GM23248 (cell line): ENCODE measurements around the gene CDH13. TPM values are rescaled to one million over a fixed set of nuclear protein-coding genes. Genes with fewer than 3 reads are reported as not detected.

Source experiments
- DNase-seq: peaks from one replicate; pipeline ENCODE4 v3.0.0-alpha.2; 2015
- H2AFZ ChIP-seq: fragments of 200-600 bp; sonication (generic); 2 replicates; pipeline ENCODE4 v1.6.1; 2016; ENCODE audit warnings: antibody characterized with exemption
- H3F3A ChIP-seq: fragments of 200-600 bp; sonication (generic); 2 replicates; pipeline ENCODE4 v1.6.1; 2016; ENCODE audit warnings: mild to moderate bottlenecking, antibody characterized with exemption, mixed run types; ENCODE audit not compliant: insufficient read depth
- H3K27ac ChIP-seq: fragments of 200-600 bp; sonication (generic); 2 replicates; pipeline ENCODE4 v1.5.1; 2016; ENCODE audit warnings: mild to moderate bottlenecking
- H3K27me3 ChIP-seq: fragments of 200-600 bp; sonication (generic); replicated peaks from 2 replicates; pipeline ENCODE4 v1.6.1; 2016; ENCODE audit warnings: mild to moderate bottlenecking; ENCODE audit not compliant: insufficient read depth
- H3K36me3 ChIP-seq: fragments of 200-600 bp; sonication (generic); 2 replicates; pipeline ENCODE4 v1.6.1; 2016; ENCODE audit warnings: low read depth, mild to moderate bottlenecking
- H3K4me1 ChIP-seq: fragments of 200-600 bp; sonication (generic); 2 replicates; pipeline ENCODE4 v1.6.1; 2016; ENCODE audit warnings: mild to moderate bottlenecking; ENCODE audit not compliant: insufficient read depth
- H3K4me2 ChIP-seq: fragments of 200-600 bp; sonication (generic); one replicate; pipeline ENCODE4 v1.6.1; 2016; ENCODE audit warnings: mild to moderate bottlenecking; ENCODE audit not compliant: unreplicated experiment
- H3K4me3 ChIP-seq: fragments of 200-600 bp; sonication (generic); 2 replicates; pipeline ENCODE4 v1.5.1; 2016; ENCODE audit warnings: mild to moderate bottlenecking
- H3K79me2 ChIP-seq: fragments of 200-600 bp; sonication (generic); 2 replicates; pipeline ENCODE4 v1.6.1; 2016; ENCODE audit warnings: mild to moderate bottlenecking; ENCODE audit not compliant: insufficient read depth
- H3K9ac ChIP-seq: fragments of 200-600 bp; sonication (generic); 2 replicates; pipeline ENCODE4 v1.6.1; 2016; ENCODE audit warnings: mild to moderate bottlenecking
- H3K9me2 ChIP-seq: fragments of 200-600 bp; sonication (generic); 2 replicates; pipeline ENCODE4 v1.6.1; 2016; ENCODE audit warnings: mixed run types, mild to moderate bottlenecking, moderate library complexity; ENCODE audit not compliant: insufficient read depth
- H3K9me3 ChIP-seq: fragments of 200-600 bp; sonication (generic); one replicate; pipeline ENCODE4 v1.6.1; 2017; ENCODE audit warnings: low read depth
- H4K20me1 ChIP-seq: fragments of 200-600 bp; sonication (generic); 2 replicates; pipeline ENCODE4 v1.6.0; 2016; ENCODE audit not compliant: insufficient read depth
- EZH2 ChIP-seq: fragments of 200-600 bp; sonication (generic); IDR thresholded peaks from 2 replicates; pipeline ENCODE4 v1.6.1; 2018; ENCODE audit warnings: antibody characterized with exemption, mild to moderate bottlenecking; ENCODE audit not compliant: insufficient read depth, poor library complexity, severe bottlenecking
- EZH2phosphoT487 ChIP-seq: fragments of 200-600 bp; sonication (generic); IDR thresholded peaks from 2 replicates; pipeline ENCODE4 v1.6.1; 2018; ENCODE audit warnings: antibody characterized with exemption, moderate library complexity, mild to moderate bottlenecking, low read depth; ENCODE audit not compliant: insufficient read depth
- WGBS, 2 experiments: methylation state at CpG; one replicate each; pipeline ENCODE4 v1.1.6; 2015 to 2017; ENCODE audit warnings: low lambda C conversion rate in 2 of 2, low coverage in 1 of 2; ENCODE audit errors: missing lambda C conversion rate in 2 of 2; 5-methylcytosine and 5-hydroxymethylcytosine counted together
- in situ Hi-C: fragments of 300-500 bp; cut with MboI; formaldehyde crosslinking; loops from 2 replicates; pipeline ENCODE4 v1.15.0; 2020
- polyA plus RNA-seq: library from polyadenylated mRNA; unstranded; fragments of >200 nt; fragmentation: Nextera tagmentation; extraction: Ambion mirVana; gene quantifications from 2 replicates; pipeline ENCODE4 v1.2.1, GENCODE V29; 2016
- total RNA-seq: library from RNA; depleted of rRNA; stranded (reverse); fragments of >200 nt; shearing (Covaris generic); gene quantifications from 2 replicates; pipeline ENCODE4 v1.2.3, GENCODE V29; 2014

Gene CDH13
- total and polyA plus RNA-seq, 2 experiments from 2014 or later, result 51.0 to 52.8 TPM

GRCh38 chr16:82882982-82883835, 256.4 kb downstream of the CDH13 start:
- Histone ChIP-seq H3K9me3 (no peaks in the 10 kb centered on the region), H3K4me2 (no peak overlapping the region), H4K20me1 (no peaks in the 10 kb centered on the region), H3K79me2 (no peaks in the 10 kb centered on the region), H3K27ac (no peak overlapping the region), H3K9me2 (no peaks in the 10 kb centered on the region), H3K4me3 (no peak overlapping the region), H3K9ac (no peak overlapping the region), H3F3A (no peaks in the 10 kb centered on the region), H3K27me3 (no peaks in the 10 kb centered on the region), H3K4me1 (no peaks in the 10 kb centered on the region), H2AFZ (no peak overlapping the region), H3K36me3 (no peaks in the 10 kb centered on the region)
- in situ Hi-C loops, result no loop called here
- no peak for DNase-seq
- TF ChIP-seq EZH2phosphoT487 (no peak), EZH2 (no peak)
- WGBS, 2 experiments, result 72 to 76% methylated on average over 5 of the region's 5 CpGs

DNA sequence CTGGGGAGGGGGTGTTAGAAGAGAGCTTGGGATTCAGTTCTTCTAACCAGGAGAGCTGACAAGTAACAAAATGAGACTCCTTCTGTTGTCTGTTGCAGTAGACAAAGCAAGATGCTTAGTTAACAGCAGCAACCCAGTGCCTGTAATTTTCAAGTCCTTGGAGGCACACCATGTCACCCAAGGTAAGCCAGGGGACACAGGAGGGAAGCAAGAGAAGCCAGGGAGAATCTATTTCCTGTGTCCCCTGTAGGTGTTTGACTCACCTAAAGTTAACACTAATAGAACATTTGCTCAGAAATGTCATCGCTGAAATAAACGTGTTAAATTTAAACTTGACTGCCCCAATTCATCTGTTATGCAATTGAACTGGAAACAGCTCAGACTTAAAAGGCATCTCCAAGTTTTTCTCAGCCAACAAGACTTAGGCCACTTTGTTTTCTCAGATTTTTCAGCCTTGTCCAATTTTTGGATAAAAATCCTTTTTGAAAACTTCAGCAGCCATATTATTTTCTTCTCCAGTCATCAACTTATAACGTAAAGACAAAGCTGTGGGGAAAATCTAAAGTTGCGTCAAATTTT, 257.6 kb downstream of the CDH13 start:
- Histone ChIP-seq H3K9me2 (no peaks in the 10 kb centered on the region), H3K79me2 (no peaks in the 10 kb centered on the region), H3K36me3 (no peaks in the 10 kb centered on the region), H3K9me3 (no peaks in the 10 kb centered on the region), H3K4me2 (no peak overlapping the region), H3K4me3 (no peak overlapping the region), H3K27me3 (no peaks in the 10 kb centered on the region), H4K20me1 (no peaks in the 10 kb centered on the region), H3F3A (no peaks in the 10 kb centered on the region), H3K27ac (no peak overlapping the region), H3K4me1 (no peaks in the 10 kb centered on the region), H2AFZ (no peak overlapping the region), H3K9ac (no peak overlapping the region)
- TF ChIP-seq EZH2, result no peak
- TF ChIP-seq EZH2phosphoT487, result no peak
- WGBS, 2 experiments, result 71 to 75% methylated on average over 4 of the region's 4 CpGs
- in situ Hi-C loops, result no loop called here
- DNase-seq, result no peak

GRCh38 chr16:82886146-82886545, 259.4 kb downstream of the CDH13 start:
- DNase-seq, result no peak
- no peaks in the 10 kb centered on the region for H3K36me3 ChIP-seq
- no peak overlapping the region for H3K4me2 ChIP-seq
- H3K79me2 ChIP-seq, result no peaks in the 10 kb centered on the region
- no peak overlapping the region for H2AFZ ChIP-seq
- no peaks in the 10 kb centered on the region for H3K9me3 ChIP-seq
- no peaks in the 10 kb centered on the region for H3K9me2 ChIP-seq
- WGBS, 2 experiments, result 24 to 34% methylated on average over 2 of the region's 2 CpGs
- in situ Hi-C loops, result no loop called here
- H3F3A ChIP-seq, result no peaks in the 10 kb centered on the region
- TF ChIP-seq EZH2phosphoT487, result no peak
- no peak for TF ChIP-seq EZH2
- no peaks in the 10 kb centered on the region for H3K27me3 ChIP-seq
- H3K4me3 ChIP-seq, result no peak overlapping the region
- no peak overlapping the region for H3K9ac ChIP-seq
- H3K4me1 ChIP-seq, result no peaks in the 10 kb centered on the region
- no peak overlapping the region for H3K27ac ChIP-seq
- no peaks in the 10 kb centered on the region for H4K20me1 ChIP-seq

- no peaks in the 10 kb centered on the region for H3K9me2 ChIP-seq
- H3F3A ChIP-seq, result no peaks in the 10 kb centered on the region
- H3K79me2 ChIP-seq, result no peaks in the 10 kb centered on the region
- 65 to 77% methylated on average over 4 of the region's 4 CpGs for WGBS, 2 experiments
- DNase-seq, result no peak
- no peak overlapping the region for H3K27ac ChIP-seq
- H3K27me3 ChIP-seq, result no peaks in the 10 kb centered on the region
- H3K4me1 ChIP-seq, result peaks cover 9% of the 10 kb centered on the region; the same call in 1 of the 2 replicates
- H3K4me3 ChIP-seq, result no peak overlapping the region
- no peak overlapping the region for H3K4me2 ChIP-seq
- H4K20me1 ChIP-seq, result no peaks in the 10 kb centered on the region
- no peak overlapping the region for H3K9ac ChIP-seq
- no peak overlapping the region for H2AFZ ChIP-seq
- H3K36me3 ChIP-seq, result no peaks in the 10 kb centered on the region
- TF ChIP-seq EZH2phosphoT487 (no peak), EZH2 (no peak)
- in situ Hi-C loops, result no loop called here
- H3K9me3 ChIP-seq, result no peaks in the 10 kb centered on the region
Measured at GRCh38 chr16:82888591-82889001, 261.8 kb downstream of the CDH13 start.
